OCI-LY1 (cell line): ENCODE measurements around the gene IL5.
"Not testable (repeated sequence)": the region's sequence is repeated elsewhere in the genome, so short reads cannot be mapped to it uniquely, and the experiment has no call there.

ENCODE experiments used
- H2AFZ ChIP-seq: fragments of 200-600 bp; sonication (generic), shearing (Covaris generic); 2 replicates; pipeline ENCODE4 v1.6.0; 2014; ENCODE audit warnings: antibody characterized with exemption, mild to moderate bottlenecking, low read length
- H3F3A ChIP-seq: fragments of 200-600 bp; sonication (generic), shearing (Covaris generic); 2 replicates; pipeline ENCODE4 v1.6.0; 2014; ENCODE audit warnings: mild to moderate bottlenecking, antibody characterized with exemption, low read length, moderate library complexity; ENCODE audit not compliant: insufficient read depth
- H3K27ac ChIP-seq: fragments of 200-600 bp; sonication (generic); 2 replicates; pipeline ENCODE4 v1.5.1; 2014; ENCODE audit warnings: low read length, mixed run types, mild to moderate bottlenecking, low read depth; ENCODE audit not compliant: poor library complexity, severe bottlenecking
- H3K27me3 ChIP-seq: fragments of 200-600 bp; sonication (generic); 2 replicates; pipeline ENCODE4 v1.6.0; 2014; ENCODE audit warnings: antibody characterized with exemption, mild to moderate bottlenecking, low read length, moderate library complexity; ENCODE audit not compliant: insufficient read depth
- H3K36me3 ChIP-seq: fragments of 200-600 bp; sonication (generic); 2 replicates; pipeline ENCODE4 v1.6.1; 2014; ENCODE audit warnings: mild to moderate bottlenecking, antibody characterized with exemption, low read length, moderate library complexity, mixed read lengths; ENCODE audit not compliant: insufficient read depth
- H3K4me1 ChIP-seq: fragments of 200-600 bp; sonication (generic); 2 replicates; pipeline ENCODE4 v1.5.1; 2014; ENCODE audit warnings: mild to moderate bottlenecking, low read length, moderate library complexity; ENCODE audit not compliant: insufficient read depth, severe bottlenecking
- H3K4me2 ChIP-seq: fragments of 200-600 bp; sonication (generic), shearing (Covaris generic); 2 replicates; pipeline ENCODE4 v1.6.1; 2014; ENCODE audit warnings: low read length
- H3K4me3 ChIP-seq: fragments of 200-600 bp; sonication (generic); 2 replicates; pipeline ENCODE4 v1.5.1; 2014; ENCODE audit warnings: low read length, low read depth, mild to moderate bottlenecking, mixed read lengths; ENCODE audit not compliant: poor library complexity, severe bottlenecking
- H3K79me2 ChIP-seq: fragments of 200-600 bp; shearing (Covaris generic); 2 replicates; pipeline ENCODE4 v1.6.1; 2016; ENCODE audit warnings: mixed run types, low read length, mixed read lengths; ENCODE audit not compliant: insufficient read depth
- H3K9ac ChIP-seq: fragments of 200-600 bp; sonication (generic), shearing (Covaris generic); 2 replicates; pipeline ENCODE4 v1.6.1; 2014; ENCODE audit warnings: mild to moderate bottlenecking, low read length, mixed read lengths
- H3K9me2 ChIP-seq: fragments of 200-600 bp; sonication (generic), shearing (Covaris generic); 2 replicates; pipeline ENCODE4 v1.6.1; 2014; ENCODE audit warnings: low read depth, mild to moderate bottlenecking, low read length, mixed read lengths
- H3K9me3 ChIP-seq: fragments of 200-600 bp; shearing (Covaris generic); 2 replicates; pipeline ENCODE4 v1.6.1; 2014; ENCODE audit warnings: low read length, mixed read lengths
- H4K20me1 ChIP-seq: fragments of 200-600 bp; sonication (generic), shearing (Covaris generic); 2 replicates; pipeline ENCODE4 v1.6.0; 2016; ENCODE audit warnings: mild to moderate bottlenecking, low read length; ENCODE audit not compliant: insufficient read depth
- EZH2 ChIP-seq: fragments of 200-600 bp; sonication (generic), shearing (Covaris generic); IDR thresholded peaks from 2 replicates; pipeline ENCODE4 v1.8.0; 2017; ENCODE audit warnings: borderline replicate concordance, mixed run types, mild to moderate bottlenecking, antibody characterized with exemption, low read length, moderate library complexity, mixed read lengths
- TF ChIP-seq, protein P1 (sequence below): fragments of 200-600 bp; sonication (generic), shearing (Covaris generic); IDR thresholded peaks from 2 replicates; pipeline ENCODE4 v1.5.1; 2017; ENCODE audit warnings: mild to moderate bottlenecking, antibody characterized with exemption, low read length, moderate library complexity, mixed read lengths

IL5 gene

DNA sequence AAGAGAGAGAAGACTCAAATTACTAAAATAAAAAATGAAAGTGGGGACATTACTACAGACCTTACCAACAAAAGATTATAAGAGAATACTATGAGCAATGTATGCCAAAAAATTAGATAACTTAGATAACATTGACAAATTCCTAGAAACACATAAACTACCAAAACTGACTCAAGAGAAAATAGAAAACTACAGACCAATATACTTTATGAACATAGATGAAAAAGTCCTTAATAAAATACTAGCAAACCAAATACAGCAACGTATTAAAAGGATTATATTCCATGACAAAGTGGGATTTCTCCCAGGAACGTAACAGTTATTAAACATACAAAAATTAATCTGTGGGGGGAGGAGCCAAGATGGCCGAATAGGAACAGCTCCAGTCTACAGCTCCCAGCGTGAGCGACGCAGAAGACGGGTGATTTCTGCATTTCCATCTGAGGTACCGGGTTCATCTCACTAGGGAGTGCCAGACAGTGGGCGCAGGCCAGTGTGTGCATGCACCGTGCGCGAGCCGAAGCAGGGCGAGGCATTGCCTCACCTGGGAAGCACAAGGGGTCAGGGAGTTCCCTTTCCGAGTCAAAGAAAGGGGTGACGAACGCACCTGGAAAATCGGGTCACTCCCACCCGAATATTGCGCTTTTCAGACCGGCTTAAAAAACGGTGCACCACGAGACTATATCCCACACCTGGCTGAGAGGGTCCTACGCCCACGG is 29.5 kb downstream of the IL5 start:
- not testable (repeated sequence) for H3F3A ChIP-seq, H3K27ac ChIP-seq, H3K27me3 ChIP-seq, H3K9ac ChIP-seq, H3K79me2 ChIP-seq, H3K4me1 ChIP-seq, H3K36me3 ChIP-seq, H2AFZ ChIP-seq, H3K4me3 ChIP-seq, H4K20me1 ChIP-seq, H3K9me2 ChIP-seq, H3K4me2 ChIP-seq, H3K9me3 ChIP-seq

DNA sequence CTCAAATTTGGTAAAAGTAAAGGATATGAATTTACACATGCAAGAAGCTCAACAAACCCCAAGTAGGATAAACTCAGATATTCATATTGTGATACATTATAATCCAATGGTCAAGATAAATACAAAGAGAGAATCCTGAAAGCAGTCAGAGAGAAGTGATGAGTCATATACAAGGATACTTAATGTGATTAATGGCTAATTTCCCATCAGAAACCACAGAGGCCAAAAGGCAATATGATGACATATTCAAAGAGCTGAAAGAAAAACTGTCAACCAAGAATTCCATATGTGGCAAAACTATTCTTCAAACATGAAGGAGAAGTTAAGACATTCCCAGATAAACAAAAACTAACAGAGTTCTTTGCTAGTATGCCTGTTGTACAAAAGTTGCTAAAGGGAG is 33.2 kb downstream of the IL5 start:
- Histone ChIP-seq H3K79me2 (no peaks in the 10 kb centered on the region), H3F3A (no peaks in the 10 kb centered on the region), H4K20me1 (no peaks in the 10 kb centered on the region), H3K36me3 (no peaks in the 10 kb centered on the region), H3K27me3 (peaks cover 7% of the 10 kb centered on the region; the same call in 1 of the 2 replicates), H2AFZ (no peak overlapping the region), H3K27ac (no peak overlapping the region), H3K4me2 (no peak overlapping the region), H3K9ac (no peak overlapping the region), H3K4me3 (no peak overlapping the region), H3K9me3 (0 out of 2 replicates have a peak, but pooled peaks cover 6% of the 10 kb centered on the region), H3K4me1 (no peaks in the 10 kb centered on the region), H3K9me2 (no peaks in the 10 kb centered on the region)
- TF ChIP-seq EZH2: no peak
- TF ChIP-seq, protein P1, sequence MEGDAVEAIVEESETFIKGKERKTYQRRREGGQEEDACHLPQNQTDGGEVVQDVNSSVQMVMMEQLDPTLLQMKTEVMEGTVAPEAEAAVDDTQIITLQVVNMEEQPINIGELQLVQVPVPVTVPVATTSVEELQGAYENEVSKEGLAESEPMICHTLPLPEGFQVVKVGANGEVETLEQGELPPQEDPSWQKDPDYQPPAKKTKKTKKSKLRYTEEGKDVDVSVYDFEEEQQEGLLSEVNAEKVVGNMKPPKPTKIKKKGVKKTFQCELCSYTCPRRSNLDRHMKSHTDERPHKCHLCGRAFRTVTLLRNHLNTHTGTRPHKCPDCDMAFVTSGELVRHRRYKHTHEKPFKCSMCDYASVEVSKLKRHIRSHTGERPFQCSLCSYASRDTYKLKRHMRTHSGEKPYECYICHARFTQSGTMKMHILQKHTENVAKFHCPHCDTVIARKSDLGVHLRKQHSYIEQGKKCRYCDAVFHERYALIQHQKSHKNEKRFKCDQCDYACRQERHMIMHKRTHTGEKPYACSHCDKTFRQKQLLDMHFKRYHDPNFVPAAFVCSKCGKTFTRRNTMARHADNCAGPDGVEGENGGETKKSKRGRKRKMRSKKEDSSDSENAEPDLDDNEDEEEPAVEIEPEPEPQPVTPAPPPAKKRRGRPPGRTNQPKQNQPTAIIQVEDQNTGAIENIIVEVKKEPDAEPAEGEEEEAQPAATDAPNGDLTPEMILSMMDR: no peak

- H3K4me3 ChIP-seq: no peak overlapping the region
- no peaks in the 10 kb centered on the region for H3K27me3 ChIP-seq
- no peaks in the 10 kb centered on the region for H3K9me3 ChIP-seq
- H3K27ac ChIP-seq: no peak overlapping the region
- H3K4me2 ChIP-seq: no peak overlapping the region
- H3F3A ChIP-seq: no peaks in the 10 kb centered on the region
- no peaks in the 10 kb centered on the region for H4K20me1 ChIP-seq
- no peaks in the 10 kb centered on the region for H3K4me1 ChIP-seq
- H3K9ac ChIP-seq: no peak overlapping the region
- no peaks in the 10 kb centered on the region for H3K9me2 ChIP-seq
- no peaks in the 10 kb centered on the region for H3K79me2 ChIP-seq
- no peak overlapping the region for H2AFZ ChIP-seq
- H3K36me3 ChIP-seq: no peaks in the 10 kb centered on the region
- TF ChIP-seq, protein P1: peak; percentile 65
- TF ChIP-seq EZH2: no peak
Observed at GRCh38 chr5:132506094-132506692, 37.1 kb downstream of the IL5 start.

GRCh38 chr5:132505641-132506040 is 37.7 kb downstream of the IL5 start:
- no peak overlapping the region for H3K4me3 ChIP-seq
- no peaks in the 10 kb centered on the region for H4K20me1 ChIP-seq
- no peak overlapping the region for H3K9ac ChIP-seq
- H3K27ac ChIP-seq: no peak overlapping the region
- no peaks in the 10 kb centered on the region for H3K79me2 ChIP-seq
- no peaks in the 10 kb centered on the region for H3K36me3 ChIP-seq
- no peaks in the 10 kb centered on the region for H3F3A ChIP-seq
- no peak overlapping the region for H2AFZ ChIP-seq
- TF ChIP-seq EZH2: no peak
- TF ChIP-seq, protein P1: no peak
- no peaks in the 10 kb centered on the region for H3K27me3 ChIP-seq
- H3K9me2 ChIP-seq: no peaks in the 10 kb centered on the region
- H3K4me1 ChIP-seq: peaks cover 5% of the 10 kb centered on the region
- H3K9me3 ChIP-seq: no peaks in the 10 kb centered on the region
- no peak overlapping the region for H3K4me2 ChIP-seq
